BLaER1 (cell line): ENCODE results near the gene AADAT.
"Not testable (repeated sequence)": the region's sequence is repeated elsewhere in the genome, so short reads cannot be mapped to it uniquely, and the experiment has no call there.

Source experiments
- H3K27ac ChIP-seq: shearing (Covaris generic); formaldehyde crosslinking; 2 replicates; pipeline ENCODE4 v1.8.1; 2022
- H3K27me3 ChIP-seq: shearing (Covaris generic); formaldehyde crosslinking; 2 replicates; pipeline ENCODE4 v1.8.1; 2022
- H3K36me3 ChIP-seq: shearing (Covaris generic); formaldehyde crosslinking; 2 replicates; pipeline ENCODE4 v1.8.1; 2022
- H3K4me1 ChIP-seq: shearing (Covaris generic); formaldehyde crosslinking; 2 replicates; pipeline ENCODE4 v1.8.1; 2022
- H3K4me2 ChIP-seq: shearing (Covaris generic); formaldehyde crosslinking; 2 replicates; pipeline ENCODE4 v1.8.1; 2022
- H3K4me3 ChIP-seq: shearing (Covaris generic); formaldehyde crosslinking; 2 replicates; pipeline ENCODE4 v1.8.1; 2022
- H3K9ac ChIP-seq: shearing (Covaris generic); formaldehyde crosslinking; 2 replicates; pipeline ENCODE4 v1.8.1; 2022
- H3K9me3 ChIP-seq: shearing (Covaris generic); formaldehyde crosslinking; 2 replicates; pipeline ENCODE4 v1.8.1; 2022
- H4K20me1 ChIP-seq: shearing (Covaris generic); formaldehyde crosslinking; 2 replicates; pipeline ENCODE4 v1.8.1; 2022
- Cebpa-rat ChIP-seq: shearing (Covaris generic); IDR thresholded peaks from 2 replicates; pipeline ENCODE4 v1.8.1; 2022

Gene AADAT

DNA sequence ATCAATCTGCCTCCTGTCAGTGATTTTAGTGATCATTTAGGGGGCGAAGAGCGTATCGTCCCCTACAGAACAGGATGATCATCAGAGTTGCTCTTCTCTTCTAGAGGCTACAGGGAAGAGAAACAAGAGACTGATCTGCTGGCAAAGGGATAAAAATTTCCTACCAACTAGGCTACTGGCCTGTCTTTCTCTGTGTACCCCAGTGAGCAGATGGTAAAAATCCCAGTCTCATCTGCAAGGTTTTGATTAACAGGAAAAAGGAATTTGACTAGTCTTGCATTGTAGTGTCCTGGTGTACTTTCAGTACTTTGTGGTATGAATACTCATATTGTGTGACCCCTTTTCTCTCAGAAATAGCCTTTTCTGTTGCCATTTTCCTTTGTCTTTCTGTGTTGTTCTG, 21.8 kb upstream of the AADAT start:
- Histone ChIP-seq H3K9me3 (no peaks in the 10 kb centered on the region), H3K27me3 (no peaks in the 10 kb centered on the region), H3K4me1 (no peaks in the 10 kb centered on the region), H3K9ac (no peak overlapping the region), H3K4me2 (no peak overlapping the region), H4K20me1 (no peaks in the 10 kb centered on the region), H3K36me3 (no peaks in the 10 kb centered on the region), H3K4me3 (no peak overlapping the region), H3K27ac (no peak overlapping the region)
- no peak for TF ChIP-seq Cebpa-rat

DNA sequence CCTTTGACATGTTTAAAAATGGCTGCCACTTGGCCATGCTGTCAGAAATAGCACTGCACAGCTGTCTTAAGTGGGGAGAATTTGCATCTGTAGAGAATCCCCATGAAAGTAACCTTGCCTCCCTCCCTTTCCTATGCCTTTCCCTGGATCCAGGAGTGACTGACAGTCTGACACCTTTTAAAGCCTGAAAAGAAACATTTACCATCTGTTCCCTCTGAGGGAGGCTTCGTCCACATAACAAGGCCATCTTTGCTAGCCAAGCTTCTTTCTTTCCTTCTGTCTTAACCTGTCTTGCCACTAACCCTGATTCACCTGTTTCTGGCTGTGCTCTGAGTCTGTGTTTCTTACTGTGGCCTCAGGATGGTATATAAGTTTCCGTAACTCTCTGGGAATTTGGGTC, 21.3 kb upstream of the AADAT start:
- no peak overlapping the region for H3K4me2 ChIP-seq
- no peak for TF ChIP-seq Cebpa-rat
- no peaks in the 10 kb centered on the region for H3K4me1 ChIP-seq
- H3K9me3 ChIP-seq, result no peaks in the 10 kb centered on the region
- H3K27ac ChIP-seq, result no peak overlapping the region
- H3K36me3 ChIP-seq, result no peaks in the 10 kb centered on the region
- no peak overlapping the region for H3K9ac ChIP-seq
- H3K4me3 ChIP-seq, result no peak overlapping the region
- H4K20me1 ChIP-seq, result no peaks in the 10 kb centered on the region
- H3K27me3 ChIP-seq, result no peaks in the 10 kb centered on the region

DNA sequence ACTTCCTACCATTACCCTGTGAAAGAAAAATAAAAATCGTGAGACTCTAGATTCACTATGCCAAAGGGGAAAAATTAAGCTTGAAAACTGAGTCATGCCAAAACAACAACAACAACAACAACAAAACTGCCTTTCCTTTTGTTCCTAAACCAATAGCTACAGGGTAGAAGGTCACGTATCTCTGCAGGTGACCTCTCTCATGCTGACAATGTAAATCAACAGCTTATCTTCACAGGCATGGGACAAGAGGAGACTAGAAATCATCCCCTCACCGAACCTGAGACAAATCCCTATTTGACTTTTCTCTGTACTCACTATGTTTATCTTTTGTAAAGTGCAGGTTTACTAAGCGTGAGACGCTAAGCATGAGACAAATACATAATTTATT, 20.5 kb upstream of the AADAT start:
- Histone ChIP-seq H3K9me3 (no peaks in the 10 kb centered on the region), H3K36me3 (no peaks in the 10 kb centered on the region), H3K27ac (no peak overlapping the region), H3K4me3 (no peak overlapping the region), H4K20me1 (no peaks in the 10 kb centered on the region), H3K4me2 (no peak overlapping the region), H3K27me3 (no peaks in the 10 kb centered on the region), H3K9ac (no peak overlapping the region), H3K4me1 (no peaks in the 10 kb centered on the region)
- no peak for TF ChIP-seq Cebpa-rat

DNA sequence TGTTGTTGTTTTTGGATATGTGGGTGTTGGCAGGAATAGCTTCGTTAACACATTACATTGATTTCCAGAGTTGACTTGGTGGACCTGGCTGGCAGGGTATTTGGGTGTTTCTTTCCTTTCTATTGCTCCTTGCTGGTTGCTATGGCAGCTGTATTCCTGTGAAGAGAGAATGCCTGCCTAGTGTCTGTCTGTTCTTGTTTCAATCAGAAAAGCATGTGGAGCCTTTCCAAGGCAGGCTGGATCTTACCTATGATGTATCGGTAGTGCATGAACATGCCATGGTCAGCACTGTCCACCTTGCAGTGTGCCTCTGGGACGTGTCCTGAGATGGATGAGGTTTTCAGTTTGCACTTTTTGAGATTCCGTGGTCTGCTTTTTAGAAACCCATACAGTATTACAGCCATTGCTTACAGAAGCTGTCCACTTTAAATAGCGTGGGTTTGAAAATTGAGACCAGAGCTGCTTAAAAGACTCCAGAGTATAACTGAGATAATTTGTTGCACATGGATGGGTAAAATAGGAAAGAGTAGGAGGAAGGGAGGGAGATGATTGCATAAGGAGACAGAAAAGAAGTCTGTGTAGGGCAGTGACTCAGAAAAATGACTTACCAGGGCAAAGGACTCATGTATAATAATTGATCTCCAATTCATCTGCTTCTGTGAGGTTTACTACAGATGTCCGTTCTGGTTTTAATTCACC, 20.0 kb upstream of the AADAT start:
- Histone ChIP-seq H3K27ac (no peak overlapping the region), H3K9ac (no peak overlapping the region)

DNA sequence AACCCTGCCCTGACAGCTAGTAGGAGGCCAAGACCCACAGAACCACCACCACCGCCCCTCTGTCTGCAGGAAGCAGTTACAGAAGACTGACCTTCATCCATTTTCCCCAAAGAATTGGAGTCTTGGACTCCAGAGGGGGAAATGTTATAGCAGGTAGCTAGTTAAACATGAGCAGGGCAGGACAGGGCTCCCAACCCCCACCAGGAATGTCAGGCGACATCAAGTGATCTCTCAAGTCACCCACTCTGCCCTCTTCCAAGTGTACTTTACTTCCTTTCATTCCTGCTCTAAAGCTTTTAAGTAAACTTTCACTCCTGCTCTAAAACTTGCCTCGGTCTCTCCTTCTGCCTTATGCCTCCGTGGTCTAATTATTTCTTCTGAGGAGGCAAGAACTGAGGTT, 17.1 kb upstream of the AADAT start:
- no peaks in the 10 kb centered on the region for H3K9me3 ChIP-seq
- no peak overlapping the region for H3K9ac ChIP-seq
- H3K27me3 ChIP-seq, result no peaks in the 10 kb centered on the region
- H3K4me3 ChIP-seq, result no peak overlapping the region
- no peak for TF ChIP-seq Cebpa-rat
- no peak overlapping the region for H3K27ac ChIP-seq
- H3K4me2 ChIP-seq, result no peak overlapping the region
- no peaks in the 10 kb centered on the region for H3K4me1 ChIP-seq
- H3K36me3 ChIP-seq, result no peaks in the 10 kb centered on the region
- H4K20me1 ChIP-seq, result no peaks in the 10 kb centered on the region

More for the DNA sequence above, 20.0 kb upstream of the AADAT start:
- no peak for TF ChIP-seq Cebpa-rat
- H3K4me3 ChIP-seq, result no peak overlapping the region
- no peaks in the 10 kb centered on the region for H3K4me1 ChIP-seq
- H4K20me1 ChIP-seq, result no peaks in the 10 kb centered on the region
- no peak overlapping the region for H3K4me2 ChIP-seq
- no peaks in the 10 kb centered on the region for H3K36me3 ChIP-seq
- H3K27me3 ChIP-seq, result no peaks in the 10 kb centered on the region
- H3K9me3 ChIP-seq, result no peaks in the 10 kb centered on the region

DNA sequence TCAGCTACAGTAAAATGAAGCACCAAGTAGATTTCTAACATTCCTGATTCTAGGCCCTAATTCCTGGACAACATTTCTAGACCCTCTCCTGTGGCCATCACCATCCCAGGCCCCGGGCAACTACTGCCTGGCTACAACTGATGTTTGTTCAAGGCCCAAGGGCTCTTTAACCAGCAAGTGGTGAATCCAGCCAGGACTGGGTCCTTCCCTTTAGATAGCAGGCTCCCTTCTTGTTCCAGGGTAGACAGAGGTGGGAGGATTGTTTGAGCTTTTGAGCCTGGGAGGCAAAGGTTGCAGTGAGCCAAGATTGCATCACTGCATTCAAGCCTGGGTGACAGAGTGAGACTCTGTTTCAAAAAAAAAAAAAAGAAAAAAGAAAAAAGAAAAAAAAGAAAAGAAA, 12.7 kb upstream of the AADAT start:
- no peak for TF ChIP-seq Cebpa-rat
- Histone ChIP-seq H3K4me3 (no peak overlapping the region), H3K4me1 (no peaks in the 10 kb centered on the region), H4K20me1 (no peaks in the 10 kb centered on the region), H3K27me3 (no peaks in the 10 kb centered on the region), H3K36me3 (no peaks in the 10 kb centered on the region), H3K27ac (no peak overlapping the region), H3K4me2 (no peak overlapping the region), H3K9me3 (no peaks in the 10 kb centered on the region), H3K9ac (no peak overlapping the region)

DNA sequence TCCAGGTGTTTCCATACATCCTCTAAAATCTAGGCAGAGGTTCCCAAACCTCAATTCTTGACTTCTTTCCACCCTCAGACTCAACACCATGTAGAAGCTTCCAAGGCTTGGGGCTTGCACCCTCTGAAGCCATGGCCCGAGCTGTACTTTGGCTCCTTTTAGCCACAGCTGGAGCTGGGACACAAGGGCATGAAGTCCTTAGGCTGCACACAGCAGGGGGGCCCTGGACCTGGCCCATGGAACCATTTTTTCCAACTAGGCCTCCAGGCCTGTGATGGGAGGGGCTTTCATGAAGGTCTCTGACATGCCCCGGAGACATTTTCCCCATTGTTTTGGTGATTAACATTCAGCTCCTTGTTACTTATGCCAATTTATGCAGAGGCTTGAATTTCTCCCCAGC, 8.4 kb upstream of the AADAT start:
- H3K4me2 ChIP-seq, H3K4me3 ChIP-seq, H4K20me1 ChIP-seq, H3K27me3 ChIP-seq, H3K36me3 ChIP-seq, H3K4me1 ChIP-seq, H3K27ac ChIP-seq, H3K9ac ChIP-seq, H3K9me3 ChIP-seq: not testable (repeated sequence)

DNA sequence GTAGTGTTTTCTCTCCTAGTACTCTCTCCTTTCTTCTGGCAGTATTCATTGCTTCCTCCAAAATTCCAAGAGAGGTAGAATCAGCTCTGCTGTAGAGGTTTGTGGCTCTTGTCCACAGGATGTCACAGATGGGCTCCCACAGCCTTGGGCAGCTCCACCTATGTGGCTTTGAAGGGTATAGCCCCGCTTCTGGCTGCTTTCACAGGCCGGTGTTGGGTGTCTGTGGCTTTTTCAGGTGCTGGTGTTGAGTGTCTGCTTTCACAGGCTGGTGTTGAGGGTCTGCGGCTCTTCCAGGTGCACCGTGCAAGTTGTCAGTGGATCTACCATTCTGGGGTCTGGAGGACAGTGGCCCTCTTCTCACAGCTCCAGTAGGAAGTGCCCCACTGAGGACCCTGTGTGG, 7.9 kb upstream of the AADAT start:
- H3K4me2 ChIP-seq, result no peak overlapping the region
- H3K27me3 ChIP-seq, result no peaks in the 10 kb centered on the region
- H3K9me3 ChIP-seq, result no peaks in the 10 kb centered on the region
- H3K27ac ChIP-seq, result no peak overlapping the region
- no peaks in the 10 kb centered on the region for H3K36me3 ChIP-seq
- no peaks in the 10 kb centered on the region for H4K20me1 ChIP-seq
- no peak overlapping the region for H3K9ac ChIP-seq
- H3K4me1 ChIP-seq, result no peaks in the 10 kb centered on the region
- H3K4me3 ChIP-seq, result no peak overlapping the region
- TF ChIP-seq Cebpa-rat, result no peak

DNA sequence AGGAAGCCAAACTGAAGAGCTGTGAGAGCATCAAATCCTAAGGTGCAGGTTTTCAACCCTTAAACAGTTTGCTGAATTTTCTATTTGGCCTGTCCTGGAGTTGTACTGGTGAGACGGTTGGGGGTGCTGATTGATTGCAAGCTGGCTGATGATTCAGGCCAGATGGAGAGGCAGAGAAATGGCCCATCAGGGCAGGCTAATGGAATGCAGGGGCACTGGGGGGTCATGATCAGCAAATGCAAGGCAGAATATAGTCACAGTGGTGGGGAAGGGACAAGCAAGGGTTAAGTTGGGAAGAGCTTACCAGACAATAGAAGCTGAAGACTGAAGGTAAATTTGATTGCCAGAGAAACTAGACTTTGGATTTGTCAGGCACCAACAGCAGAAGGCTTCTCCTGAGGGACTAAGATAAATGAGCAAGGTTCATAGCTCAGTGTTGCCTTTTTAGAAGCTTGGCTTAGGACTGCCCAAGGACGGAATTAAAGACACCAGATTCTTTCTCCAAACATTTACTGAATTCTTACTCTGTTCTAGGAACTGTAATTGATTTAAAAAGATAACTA, 4.3 kb upstream of the AADAT start:
- Histone ChIP-seq H3K9me3 (0 out of 2 replicates have a peak, but pooled peaks cover 3% of the 10 kb centered on the region), H3K36me3 (no peaks in the 10 kb centered on the region), H3K4me1 (peaks cover under 1% of the 10 kb centered on the region; the same call in 1 of the 2 replicates), H3K4me3 (no peak overlapping the region), H3K9ac (no peak overlapping the region), H4K20me1 (no peaks in the 10 kb centered on the region), H3K27ac (no peak overlapping the region), H3K27me3 (no peaks in the 10 kb centered on the region), H3K4me2 (no peak overlapping the region)
- no peak for TF ChIP-seq Cebpa-rat

DNA sequence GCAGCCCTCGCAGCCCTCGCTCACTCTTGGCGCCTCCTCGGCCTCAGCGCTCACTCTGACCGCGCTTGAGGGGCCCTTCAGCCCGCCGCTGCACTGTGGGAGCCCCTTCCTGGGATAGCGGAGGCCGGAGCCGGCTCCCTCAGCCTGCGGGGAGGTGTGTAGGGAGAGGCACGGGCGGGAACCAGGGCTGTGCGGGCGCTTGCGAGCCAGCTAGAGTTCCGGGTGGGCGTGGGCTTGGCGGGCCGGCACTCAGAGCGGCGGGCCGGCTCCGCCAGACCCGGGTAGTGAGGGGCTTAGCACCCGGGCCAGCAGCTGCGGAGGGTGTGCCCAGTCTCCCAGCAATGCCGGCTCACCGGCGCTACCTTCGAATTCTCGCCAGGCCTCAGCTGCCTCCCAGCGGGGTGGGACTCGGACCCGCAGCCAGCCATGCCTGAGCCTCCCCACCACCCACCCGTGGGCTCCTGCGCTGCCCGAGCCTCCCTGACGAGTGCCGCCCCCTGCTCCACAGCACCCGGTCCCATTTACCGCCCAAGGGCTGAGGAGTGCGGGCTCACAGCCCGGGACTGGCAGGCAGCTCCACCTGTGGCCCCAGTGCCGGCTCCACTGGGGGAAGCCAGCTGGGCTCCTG, 1.4 kb upstream of the AADAT start:
- H3K27ac ChIP-seq, result no peak overlapping the region
- H3K4me2 ChIP-seq, result no peak overlapping the region
- no peak for TF ChIP-seq Cebpa-rat
- H3K27me3 ChIP-seq, result no peaks in the 10 kb centered on the region
- no peak overlapping the region for H3K4me3 ChIP-seq
- H3K9me3 ChIP-seq, result 0 out of 2 replicates have a peak, but pooled peaks cover 3% of the 10 kb centered on the region
- no peak overlapping the region for H3K9ac ChIP-seq
- H4K20me1 ChIP-seq, result no peaks in the 10 kb centered on the region
- H3K36me3 ChIP-seq, result peaks cover 20% of the 10 kb centered on the region; the same call in 1 of the 2 replicates
- H3K4me1 ChIP-seq, result peaks cover 15% of the 10 kb centered on the region
